ENCODE data around the gene PCDHGA8.
A peak's percentile ranks its signal among the peaks of the same experiment; 100 is the strongest.

Gene PCDHGA8

DNA sequence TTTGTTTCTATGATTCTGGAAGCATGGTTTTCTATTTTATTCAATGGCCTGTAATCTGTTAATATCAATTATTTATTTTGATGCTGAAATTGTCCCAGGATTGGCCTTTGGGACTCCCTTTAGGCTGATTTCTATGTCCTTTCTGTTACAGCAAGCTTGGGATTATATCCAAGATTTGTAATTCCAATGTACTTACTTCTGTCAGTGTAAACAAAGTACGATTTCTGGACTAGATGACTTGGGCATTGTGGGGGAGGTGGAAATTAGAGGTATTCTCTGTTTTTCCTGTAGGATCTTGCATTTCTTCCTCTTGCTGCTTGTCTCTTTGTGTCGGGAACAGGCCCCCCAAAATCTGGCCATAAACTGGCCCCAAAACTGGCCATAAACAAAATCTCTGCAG, 41.6 kb downstream of the PCDHGA8 start:
- peak; percentile 45 for DNase-seq (ENCODE audit: low spot score)

DNA sequence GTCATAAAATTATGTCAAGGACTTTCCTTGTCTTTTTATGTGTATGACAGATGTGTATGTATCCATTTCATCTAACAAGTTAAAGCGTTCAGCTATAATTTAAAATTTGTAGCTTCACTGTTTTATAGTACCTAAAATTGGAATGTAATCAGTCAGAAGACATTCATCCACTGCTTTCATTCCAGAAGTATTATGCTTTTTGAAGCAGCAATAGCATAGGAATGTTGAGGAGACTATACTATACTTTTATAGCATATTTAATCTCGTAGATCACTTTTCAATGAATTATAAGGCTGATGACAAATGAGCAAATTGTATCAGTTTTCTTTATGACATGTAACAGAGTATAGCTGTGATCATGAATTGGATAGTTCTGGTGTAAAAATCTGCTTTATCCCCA, 44.8 kb downstream of the PCDHGA8 start:
- DNase-seq (ENCODE audit: low spot score), result peak; percentile 58

DNA sequence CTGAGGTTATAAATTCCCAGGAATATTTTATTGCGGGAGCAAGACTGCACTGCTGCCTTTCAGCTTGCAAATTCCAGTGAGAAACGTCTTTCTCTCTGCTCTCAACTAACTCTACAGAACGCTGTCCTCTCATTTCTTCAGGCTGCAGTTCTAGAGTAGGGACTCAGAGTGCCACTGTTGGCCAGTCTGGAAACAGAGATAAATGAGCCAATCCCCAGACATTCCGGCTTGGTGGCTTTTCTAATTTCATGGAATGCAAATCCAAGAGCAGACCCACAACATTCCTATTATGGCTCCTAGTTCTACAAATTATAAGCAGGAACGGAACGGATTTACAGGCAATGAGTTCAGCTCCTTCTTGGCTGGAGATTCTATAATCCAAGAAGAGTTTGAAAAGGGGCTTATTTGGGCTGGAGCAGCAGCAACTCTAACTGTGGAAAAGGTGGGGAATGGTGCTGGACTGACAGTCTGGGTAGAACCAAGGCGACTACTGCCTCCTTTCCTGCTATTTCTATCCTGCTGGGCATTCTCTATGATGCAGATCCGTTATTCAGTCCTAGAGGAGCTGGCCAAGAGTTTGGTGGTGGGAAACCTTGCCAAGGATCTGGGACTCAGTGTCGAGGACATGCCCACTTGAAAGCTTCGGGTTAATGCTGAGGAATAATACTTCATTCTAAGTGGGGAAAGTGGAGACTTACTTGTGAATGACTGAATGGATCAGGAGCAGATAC, 47.1 kb downstream of the PCDHGA8 start:
- DNase-seq (ENCODE audit: low spot score), result no peak

DNA sequence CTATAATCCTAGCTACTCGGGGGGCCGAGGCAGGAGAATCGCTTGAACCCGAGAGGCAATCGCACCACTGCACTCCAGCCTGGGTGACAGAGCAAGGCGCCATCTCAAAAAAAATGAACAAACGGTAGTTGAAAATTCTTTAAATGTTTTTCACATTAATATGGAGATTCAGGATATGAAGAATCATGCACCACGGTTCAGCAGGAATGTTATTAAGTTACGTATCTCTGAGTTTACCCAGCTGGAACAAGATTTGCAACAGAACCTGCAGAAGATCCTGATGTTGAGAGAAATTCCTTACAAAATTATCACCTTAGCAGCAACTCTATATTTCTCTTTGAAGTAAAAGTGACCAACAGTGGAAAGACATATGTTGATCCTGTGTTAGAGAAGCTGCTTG, 47.9 kb downstream of the PCDHGA8 start:
- DNase-seq (ENCODE audit: low spot score), result no peak

DNA sequence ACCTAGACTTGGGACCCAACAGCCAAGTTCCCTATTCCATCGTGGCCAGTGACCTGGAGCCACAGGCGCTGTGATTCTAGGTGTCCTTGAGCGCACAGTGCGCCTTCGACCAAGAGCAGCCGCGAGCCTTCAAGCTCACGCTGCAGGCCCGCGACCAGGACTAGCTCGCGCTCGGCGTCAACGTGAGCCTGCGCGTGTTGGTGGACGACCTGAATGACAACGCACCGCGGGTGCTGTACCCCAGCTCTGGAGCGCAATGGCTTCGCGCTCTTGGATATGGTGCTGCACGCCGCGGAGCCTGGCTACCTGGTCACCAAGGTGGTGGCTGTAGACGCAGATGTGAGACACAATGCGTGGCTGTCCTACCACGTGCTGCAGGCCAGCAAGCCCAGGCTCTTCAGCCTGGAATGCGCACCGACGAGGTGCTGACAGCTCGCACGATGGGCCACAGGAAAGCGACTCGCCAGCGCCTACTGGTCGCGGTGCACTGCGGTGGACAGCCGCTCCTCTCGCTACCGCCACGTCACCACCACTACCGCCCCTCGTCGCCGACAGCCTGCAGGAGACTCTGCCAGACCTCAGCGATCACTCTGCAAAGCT, 49.2 kb downstream of the PCDHGA8 start:
- DNase-seq (ENCODE audit: low spot score), result no peak
